Right renal cortex interstitium (tissue), 3 donors: Measurements from ENCODE around the gene ZNF780A. TPM values are rescaled to one million over a fixed set of nuclear protein-coding genes. Genes with fewer than 3 reads are reported as not detected.
"Not testable (repeated sequence)": the region's sequence is repeated elsewhere in the genome, so short reads cannot be mapped to it uniquely, and the experiment has no call there.

Source experiments
- DNase-seq, 3 donors: peaks; one replicate each; pipeline ENCODE4 v3.0.0-alpha.2; 2013; ENCODE audit warnings: low read depth in 3 of 3, low spot score in 2 of 3
- polyA plus RNA-seq, 3 donors: library from polyadenylated mRNA; unstranded; fragments of 120-200 nt; gene quantifications; one replicate each; pipeline ENCODE4 v1.2.1, GENCODE V29; 2013; ENCODE audit not compliant: insufficient read length in 3 of 3

Gene ZNF780A
- polyA plus RNA-seq, result 10 to 100 TPM; 20.1 to 24.2 (median 20.2) TPM

DNA sequence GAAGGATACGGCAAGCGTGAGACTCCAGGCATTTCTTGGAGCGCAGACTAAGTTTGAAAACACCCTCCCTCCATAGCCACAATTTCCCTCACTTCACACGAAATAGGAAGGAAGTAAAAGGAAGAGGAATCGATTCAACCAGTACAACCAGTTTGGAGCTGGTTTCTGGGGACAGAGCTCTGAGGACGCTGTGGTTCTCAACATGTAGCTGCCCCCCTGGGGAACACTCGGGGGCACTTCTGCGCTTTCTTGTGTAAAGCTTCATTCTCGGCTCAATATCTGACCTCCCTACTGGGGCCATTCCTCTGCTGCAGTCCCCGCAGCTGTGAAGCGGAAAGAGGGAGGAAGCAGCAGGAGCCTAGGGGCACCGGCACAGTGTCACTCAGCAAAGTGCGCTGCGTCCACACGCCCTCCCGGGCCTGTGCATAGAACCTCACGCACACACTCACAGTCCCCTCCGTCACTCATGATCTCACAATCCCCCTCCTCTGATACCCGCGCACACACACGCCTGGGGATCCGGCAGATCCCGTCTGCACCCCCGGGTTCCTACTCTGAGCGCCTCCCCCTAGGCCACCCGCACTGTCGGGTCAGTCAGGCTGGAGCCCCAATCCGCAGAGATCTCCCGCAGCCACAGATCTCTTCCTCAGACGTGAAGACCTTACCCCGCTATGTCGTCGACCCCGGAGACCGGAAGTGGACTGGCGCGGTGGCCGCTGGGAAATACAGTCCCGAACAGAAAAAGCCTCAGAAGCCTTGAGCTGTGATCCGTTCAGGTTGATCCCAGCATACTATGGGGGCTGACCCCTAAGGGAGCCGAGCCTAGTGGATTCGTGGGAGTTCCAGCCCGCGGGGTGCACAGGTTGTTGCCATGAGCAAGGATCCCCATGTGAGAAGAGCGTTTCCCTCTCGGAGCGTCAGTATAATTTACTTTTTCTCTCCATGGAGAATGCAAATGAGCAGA is at the start of gene ZNF780A:
Gene ZNF780A (minus strand): TSS at position 703 of the 964 bp plus-strand sequence. CDS start 6,190 bp downstream, outside the sequence.
- peak; percentile 65 to 69 (median 66) for DNase-seq

DNA sequence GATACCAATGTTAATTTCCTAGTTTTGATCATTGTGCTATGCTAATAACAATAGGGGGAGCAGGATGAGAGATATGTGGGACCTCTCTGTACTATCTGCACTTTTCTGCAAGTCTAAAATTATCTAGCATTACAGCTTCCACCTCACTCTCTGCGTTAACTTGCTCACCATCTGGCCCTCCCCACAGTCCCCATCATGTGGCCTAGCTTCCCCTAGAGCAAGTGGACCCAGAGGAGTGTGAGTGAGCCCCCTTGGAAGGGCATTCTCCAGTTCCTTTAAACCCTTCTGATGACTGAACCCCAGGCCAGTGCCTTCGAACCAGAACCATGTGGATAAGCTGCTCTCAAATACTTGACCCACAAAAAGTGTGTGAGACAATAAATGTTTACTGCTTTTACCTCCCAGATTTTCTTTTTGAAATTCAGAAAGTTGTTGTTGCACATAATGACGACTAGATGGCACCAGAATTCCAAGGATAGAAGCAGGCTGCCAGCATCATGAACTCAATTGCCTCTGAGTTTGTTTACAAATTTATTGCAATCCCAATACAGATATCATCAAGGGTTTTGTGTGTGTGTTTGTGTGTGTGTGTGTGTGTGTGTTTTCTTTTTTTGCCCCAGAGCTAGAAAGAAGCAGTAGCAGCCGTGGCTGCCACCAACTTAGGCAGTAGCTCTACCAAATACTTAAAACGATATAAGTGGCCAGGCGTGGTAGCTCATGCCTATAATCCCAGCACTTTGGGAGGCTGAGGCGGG is 49.0 kb upstream of the ZNF780A start:
- DNase-seq, result peak; percentile 7 to 41 (median 10)

DNA sequence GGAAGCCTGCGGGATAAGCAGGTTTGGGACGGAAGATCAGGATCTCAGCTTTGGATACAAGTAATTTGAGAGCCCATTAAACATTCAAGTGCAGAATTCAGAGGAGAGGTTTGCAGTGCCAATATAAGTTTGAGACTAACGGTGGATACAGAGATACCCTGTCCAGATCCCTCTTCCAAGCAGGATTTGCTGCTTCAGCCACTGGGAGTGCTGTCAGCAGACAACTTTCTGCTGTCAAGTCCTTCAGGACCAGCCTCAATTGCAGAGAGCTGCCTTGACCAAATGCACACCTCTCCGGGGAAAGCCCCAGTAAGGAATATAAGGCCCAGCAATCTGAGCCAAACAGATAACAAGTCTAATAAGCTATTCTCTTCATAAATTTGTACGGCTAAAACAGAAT is 46.1 kb upstream of the ZNF780A start:
- no peak for DNase-seq

DNA sequence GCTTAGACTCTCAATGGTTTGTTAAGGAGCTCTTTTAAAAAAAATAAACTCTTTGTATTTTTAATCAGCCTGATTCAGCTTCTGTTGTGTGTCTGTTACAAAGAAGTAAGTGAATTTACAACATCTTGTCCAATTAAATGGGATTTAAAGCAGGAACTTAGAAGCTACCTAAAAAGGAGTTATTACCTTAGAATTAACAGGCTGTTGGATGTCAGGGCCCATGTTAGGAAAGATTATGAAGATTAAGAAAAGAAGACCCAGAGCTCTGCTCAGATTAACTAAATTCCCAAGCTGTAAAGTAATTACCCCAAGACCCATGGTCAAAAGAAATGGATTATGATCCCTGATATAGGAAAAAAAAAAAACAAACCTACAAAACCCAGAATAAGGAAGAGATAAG is 44.1 kb upstream of the ZNF780A start:
- no peak for DNase-seq

DNA sequence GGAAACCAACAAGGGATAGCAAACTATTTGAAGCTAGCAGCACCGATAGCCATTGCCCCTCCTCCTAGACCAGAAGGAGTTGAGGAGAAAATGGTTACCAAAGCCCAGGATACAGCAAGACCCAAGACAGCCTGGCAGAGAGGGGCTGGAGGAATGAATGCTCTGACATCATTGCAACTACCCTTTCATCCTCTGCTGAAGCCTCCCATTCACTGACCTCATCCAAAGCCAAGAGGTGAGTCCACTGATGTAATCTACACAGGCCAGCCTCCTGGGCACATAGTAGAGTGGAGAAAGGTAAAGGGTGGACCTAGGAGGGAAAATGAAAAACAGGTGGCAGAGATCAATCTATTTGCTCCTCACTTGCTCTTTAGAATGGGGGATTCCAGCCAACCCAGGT is 42.7 kb upstream of the ZNF780A start:
- no peak for DNase-seq

DNA sequence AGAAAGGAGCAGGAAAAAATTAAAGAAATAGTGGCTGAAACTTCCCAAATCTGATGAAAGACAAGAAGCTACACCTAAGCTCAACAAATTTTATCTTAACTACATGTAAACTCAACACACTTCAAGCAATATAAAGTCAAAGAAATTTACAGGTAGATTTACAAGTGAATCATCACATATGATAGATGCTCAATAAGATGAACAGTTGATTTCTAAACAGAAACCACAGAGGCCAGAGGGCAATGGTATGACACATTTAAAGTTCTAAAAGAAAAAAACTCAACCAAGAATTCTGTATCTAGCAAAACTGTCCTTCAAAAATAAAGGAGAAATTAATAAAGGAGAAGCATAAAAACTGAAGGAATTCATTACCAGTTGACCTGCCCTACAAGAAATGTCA is 39.3 kb upstream of the ZNF780A start:
- DNase-seq, result no peak

DNA sequence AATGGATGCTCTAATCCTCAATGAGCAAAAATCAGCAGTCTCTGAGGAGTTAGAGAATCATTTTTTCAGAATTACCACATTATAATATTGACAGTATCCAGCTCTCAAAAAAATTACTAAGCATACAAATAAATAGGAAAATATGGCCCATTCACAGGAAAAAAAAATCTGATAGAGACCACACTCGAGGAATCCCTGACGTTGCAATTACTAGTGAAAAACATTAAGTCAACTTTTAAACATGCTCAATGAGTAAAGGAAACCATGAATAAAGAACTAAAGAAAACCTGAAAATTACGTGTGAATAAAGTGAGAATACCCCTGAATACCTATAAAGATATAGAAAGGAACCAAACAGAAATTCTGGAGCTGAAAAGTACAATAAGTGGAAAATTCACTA is 38.7 kb upstream of the ZNF780A start:
- DNase-seq, result no peak

DNA sequence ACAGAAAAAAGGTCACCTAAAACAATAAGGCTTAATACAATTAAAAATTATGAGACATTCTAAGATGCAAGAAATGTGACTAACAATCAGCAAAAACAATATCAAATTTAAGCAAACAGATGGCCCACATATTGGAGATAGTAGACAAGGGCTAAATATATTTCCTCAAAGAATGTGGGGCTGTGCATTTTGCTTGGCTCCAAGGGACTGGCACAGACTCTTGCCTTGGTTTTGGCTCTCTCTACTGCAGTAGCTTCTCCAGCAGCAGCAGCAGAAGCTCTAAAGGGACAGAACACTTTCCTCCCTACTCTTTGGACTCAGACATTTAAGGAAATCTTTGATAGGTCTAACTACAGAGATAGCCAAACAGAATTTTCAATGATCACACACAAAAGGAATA is 38.2 kb upstream of the ZNF780A start:
- no peak for DNase-seq

DNA sequence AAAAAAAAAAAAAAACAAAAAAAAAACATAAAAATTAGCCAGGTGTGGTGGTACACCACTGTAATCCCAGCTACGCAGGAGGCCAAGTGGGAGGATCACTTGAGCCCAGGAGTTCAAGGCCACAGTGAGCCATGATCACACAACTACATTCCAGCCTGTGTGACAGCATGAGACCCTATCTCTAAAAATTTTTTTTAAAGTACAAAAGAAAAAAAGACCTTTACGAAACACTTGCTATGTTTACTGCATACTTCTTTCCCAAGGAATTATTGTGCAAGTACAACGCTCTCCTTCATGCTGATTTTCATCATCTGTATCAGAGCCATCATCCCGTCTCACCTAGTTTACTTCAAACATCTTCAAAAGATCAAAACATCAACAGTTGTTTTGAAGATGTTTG is 28.6 kb upstream of the ZNF780A start:
- DNase-seq, result no peak

DNA sequence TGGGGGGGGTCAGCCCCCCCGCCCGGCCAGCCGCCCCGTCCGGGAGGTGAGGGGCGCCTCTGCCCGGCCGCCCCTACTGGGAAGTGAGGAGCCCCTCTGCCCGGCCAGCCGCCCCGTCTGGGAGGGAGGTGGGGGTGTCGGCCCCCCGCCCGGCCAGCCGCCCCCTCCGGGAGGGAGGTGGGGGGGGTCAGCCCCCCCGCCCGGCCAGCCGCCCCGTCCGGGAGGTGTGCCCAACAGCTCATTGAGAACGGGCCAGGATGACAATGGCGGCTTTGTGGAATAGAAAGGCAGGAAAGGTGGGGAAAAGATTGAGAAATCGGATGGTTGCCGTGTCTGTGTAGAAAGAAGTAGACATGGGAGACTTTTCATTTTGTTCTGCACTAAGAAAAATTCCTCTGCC is 27.9 kb upstream of the ZNF780A start:
- not testable (repeated sequence) for DNase-seq

DNA sequence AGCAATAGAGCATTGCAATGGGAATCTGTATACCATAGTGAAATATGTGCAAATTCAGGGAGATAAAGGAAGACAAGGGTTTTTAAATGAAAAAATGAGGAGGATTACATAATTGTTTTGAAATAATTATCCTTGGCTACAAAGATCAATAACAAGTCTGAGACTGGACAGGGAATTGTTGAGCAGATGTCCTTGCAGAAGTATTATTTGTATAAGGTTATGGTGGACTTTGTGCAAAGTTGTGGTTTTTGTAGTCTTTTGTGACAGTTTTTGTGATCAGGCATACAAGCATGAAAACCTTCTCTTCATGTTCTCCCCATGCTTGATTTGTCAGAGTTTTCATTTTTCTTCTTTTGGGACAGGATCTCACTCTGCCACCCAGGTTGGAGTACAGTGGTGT is 25.3 kb upstream of the ZNF780A start:
- DNase-seq, result no peak

DNA sequence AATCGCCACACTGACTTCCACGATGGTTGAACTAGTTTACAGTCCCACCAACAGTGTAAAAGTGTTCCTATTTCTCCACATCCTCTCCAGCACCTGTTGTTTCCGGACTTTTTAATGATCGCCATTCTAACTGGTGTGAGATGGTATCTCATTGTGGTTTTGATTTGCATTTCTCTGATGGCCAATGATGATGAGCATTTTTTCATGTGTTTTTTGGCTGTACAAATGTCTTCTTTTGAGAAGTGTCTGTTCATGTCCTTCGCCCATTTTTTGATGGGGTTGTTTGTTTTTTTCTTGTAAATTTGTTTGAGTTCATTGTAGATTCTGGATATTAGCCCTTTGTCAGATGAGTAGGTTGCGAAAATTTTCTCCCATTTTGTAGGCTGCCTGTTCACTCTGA is 23.4 kb upstream of the ZNF780A start:
- not testable (repeated sequence) for DNase-seq

DNA sequence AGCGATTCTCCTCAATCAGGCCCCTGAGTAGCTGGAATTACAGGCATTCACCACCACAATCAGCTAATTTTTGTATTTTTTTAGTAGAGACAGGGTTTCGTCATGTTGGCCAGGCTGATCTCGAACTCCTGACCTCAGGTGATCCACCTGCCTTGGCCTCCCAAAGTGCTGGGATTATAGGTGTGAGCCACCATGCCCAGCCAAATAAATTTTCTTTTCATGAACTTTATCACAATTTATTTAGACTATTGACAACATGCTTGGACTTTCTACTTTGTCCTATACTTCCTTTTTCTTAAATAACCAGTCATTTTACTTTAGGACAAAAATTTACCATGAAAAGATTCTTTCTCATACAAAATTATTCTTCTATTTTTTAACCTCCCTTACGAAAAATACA is 21.5 kb upstream of the ZNF780A start:
- not testable (repeated sequence) for DNase-seq

DNA sequence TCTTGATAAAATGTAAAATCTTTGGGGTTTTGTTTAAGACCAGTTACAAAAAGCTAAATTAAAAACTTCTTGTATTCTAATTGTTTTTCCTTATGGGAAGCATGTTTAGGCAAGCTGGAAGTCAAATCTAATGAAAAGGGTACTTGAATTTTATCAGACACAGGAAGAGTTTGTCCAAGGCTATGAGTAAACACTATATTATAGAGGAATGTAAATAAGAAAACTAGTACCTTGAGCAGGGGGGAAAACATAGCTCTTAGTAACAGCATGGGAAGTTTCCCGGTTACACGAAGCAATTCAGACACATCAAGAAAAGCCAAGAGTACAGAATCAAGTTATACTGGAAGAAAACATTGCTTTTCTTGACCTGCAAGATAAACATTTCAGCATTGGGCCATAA is 19.8 kb upstream of the ZNF780A start:
- DNase-seq, result no peak

DNA sequence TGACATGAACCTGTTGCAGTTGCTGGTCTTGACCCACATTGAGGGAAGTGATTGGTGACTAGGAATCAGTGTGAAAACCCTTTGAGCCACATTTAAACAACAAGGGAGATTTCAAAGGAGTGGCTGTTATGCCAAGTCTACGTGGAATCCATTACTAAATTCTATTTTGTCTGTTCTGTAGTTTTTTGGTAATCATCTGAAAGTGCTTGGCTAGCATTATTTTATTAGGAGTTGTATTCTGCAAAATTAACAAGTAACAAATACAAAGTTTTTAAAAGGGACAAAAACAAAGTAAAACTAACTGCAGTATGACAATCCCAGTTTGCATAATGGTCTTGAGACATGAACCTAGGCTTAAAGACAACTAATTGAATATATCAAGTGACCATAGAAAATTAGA is 14.0 kb upstream of the ZNF780A start:
- no peak for DNase-seq

DNA sequence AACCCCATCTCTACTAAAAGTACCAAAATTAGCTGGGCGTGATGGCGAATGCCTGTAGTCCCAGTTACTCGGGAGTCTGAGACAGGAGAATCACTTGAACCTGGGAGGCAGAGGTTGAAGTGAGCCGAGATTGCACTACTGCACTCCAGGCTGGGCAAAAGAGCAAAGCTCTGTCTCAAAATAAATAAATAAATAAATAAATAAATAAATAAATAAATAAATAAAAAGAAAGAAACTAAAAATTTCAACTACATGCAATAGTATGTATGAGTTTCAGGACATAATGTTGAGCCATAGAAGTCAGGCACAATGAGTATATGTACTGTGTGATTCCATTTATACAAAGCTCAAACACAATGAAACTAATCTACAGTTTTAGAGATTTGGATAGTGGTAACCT is 12.9 kb upstream of the ZNF780A start:
- no peak for DNase-seq

DNA sequence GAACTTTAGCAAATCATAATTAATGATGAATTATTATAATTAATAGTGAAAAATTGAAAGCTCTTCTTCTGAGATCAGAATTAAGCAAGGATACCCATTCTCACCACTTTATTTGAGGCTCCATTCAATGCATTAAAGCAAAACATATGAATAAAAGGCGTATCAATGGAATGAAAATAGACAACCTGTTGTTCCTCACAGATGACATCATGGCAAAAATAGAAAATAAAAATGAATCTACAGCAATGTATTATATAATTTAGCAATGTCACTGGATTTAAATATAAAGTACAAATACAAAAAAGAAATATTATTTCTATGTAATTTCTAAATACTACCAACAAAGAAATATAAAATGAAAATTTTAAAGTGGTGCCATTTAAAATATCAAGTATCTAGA is 11.1 kb upstream of the ZNF780A start:
- DNase-seq, result no peak

DNA sequence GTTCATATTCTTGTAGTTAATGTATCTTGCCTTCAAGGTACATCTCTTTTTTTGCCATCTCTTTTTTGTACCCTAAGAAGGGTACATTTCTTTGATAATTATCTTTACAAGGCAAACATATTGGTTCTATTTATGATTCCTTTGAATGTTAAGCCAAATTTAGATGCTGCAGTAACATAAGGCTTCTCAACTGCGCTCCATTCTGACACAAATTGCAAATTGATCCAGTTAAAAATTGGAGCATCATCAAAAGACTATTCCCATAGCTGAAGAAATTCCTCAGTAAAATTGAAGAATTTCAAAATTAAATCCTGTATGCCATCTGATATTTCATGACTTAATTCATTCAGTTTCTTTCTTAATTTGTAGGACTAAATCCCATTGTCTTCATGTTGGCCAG is 2.7 kb upstream of the ZNF780A start:
- no peak for DNase-seq

DNA sequence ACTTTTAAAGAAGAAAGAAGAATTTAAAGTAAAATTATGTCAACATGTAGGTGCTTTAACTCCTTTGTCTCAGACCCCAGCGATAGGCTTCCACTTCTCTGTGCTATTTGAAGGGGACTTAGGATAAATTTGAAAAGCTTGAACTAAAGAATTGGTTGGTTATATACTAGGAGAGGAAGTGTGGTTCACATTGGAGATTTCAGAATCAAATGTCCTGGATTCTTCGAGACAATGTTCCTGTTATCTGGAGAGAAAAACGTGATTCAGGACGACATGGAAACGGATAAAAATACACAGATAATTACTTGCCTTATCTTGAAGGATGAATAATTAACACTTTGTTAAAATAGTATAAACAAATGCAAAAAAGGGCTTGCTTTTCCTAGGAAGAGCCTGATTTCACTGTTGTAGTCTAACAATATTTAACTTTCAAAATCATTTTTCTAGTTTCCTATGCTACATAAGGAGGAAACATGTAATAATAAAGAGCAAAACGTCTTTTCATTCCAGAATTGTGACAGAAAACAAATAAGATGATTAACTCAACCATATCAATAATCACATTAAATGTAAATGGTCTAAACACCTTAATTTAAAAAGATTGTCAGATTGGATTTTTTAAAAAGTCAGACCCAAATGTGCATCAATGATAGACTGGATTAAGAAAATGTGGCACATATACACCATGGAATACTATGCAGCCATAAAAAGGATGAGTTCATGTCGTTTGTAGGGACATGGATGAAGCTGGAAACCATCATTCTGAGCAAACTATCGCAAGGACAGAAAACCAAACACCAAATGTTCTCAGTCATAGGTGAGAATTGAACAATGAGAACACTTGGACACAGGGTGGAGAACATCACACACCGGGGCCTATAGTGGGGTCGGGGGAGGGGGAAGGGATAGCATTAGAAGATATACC is 724 bp upstream of the ZNF780A start:
- no peak for DNase-seq

DNA sequence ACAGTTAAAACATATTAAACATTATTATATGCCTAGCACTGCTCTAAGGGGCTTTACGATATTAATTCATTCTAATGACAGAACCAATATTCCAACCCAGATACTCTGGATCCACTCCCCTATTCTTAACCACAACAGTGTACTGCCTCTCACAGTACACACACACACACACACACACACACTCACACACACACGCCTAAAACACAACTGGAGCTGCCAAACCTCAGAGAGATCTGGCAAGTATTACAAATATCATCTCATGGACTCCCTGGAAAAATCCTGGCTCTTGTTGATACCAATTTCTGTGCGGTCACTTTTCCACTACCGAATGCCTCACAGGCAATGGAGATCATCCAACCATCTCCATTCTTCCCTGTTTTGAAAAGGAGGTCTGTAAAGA is 1.3 kb downstream of the ZNF780A start:
- no peak for DNase-seq
